Measurements from ENCODE around the gene STRIP2. TPM values are rescaled to one million over a fixed set of nuclear protein-coding genes. Genes with fewer than 3 reads are reported as not detected.

STRIP2 gene
- total RNA-seq, 1 donor from 2014 or later: 9.1 TPM

GRCh38 chr7:129431911-129432643, 2.2 kb upstream of the STRIP2 start:
- TF ChIP-seq CTCF (IDR thresholded peaks at IDR 0.05; ENCODE audit: unreplicated experiment): no peak
- H3K36me3 Mint-ChIP-seq (ENCODE audit: low read depth, unreplicated experiment): peaks cover 10% of the 10 kb centered on the region
- no peak overlapping the region for H3K4me3 Mint-ChIP-seq (ENCODE audit: unreplicated experiment)
- H3K27ac Mint-ChIP-seq (ENCODE audit: unreplicated experiment): no peak overlapping the region
- DNase-seq (ENCODE audit: low spot score): no peak
- peaks cover 5% of the 10 kb centered on the region for H3K27me3 Mint-ChIP-seq (ENCODE audit: unreplicated experiment)
- peaks cover 21% of the 10 kb centered on the region for H3K4me1 Mint-ChIP-seq (ENCODE audit: unreplicated experiment)
- H3K9me3 Mint-ChIP-seq (ENCODE audit: unreplicated experiment): no peaks in the 10 kb centered on the region

GRCh38 chr7:129434675-129435318, 565 bp downstream of the STRIP2 start:
- Mint-ChIP-seq H3K27ac (ENCODE audit: unreplicated experiment) (peak overlapping the region; percentile 49), H3K27me3 (ENCODE audit: unreplicated experiment) (peaks cover 5% of the 10 kb centered on the region), H3K36me3 (ENCODE audit: low read depth, unreplicated experiment) (peaks cover 5% of the 10 kb centered on the region), H3K4me1 (ENCODE audit: unreplicated experiment) (peaks cover 14% of the 10 kb centered on the region), H3K9me3 (ENCODE audit: unreplicated experiment) (no peaks in the 10 kb centered on the region), H3K4me3 (ENCODE audit: unreplicated experiment) (peak overlapping the region; percentile 93)
- peak; percentile 43 for DNase-seq (ENCODE audit: low spot score)
- TF ChIP-seq CTCF (IDR thresholded peaks at IDR 0.05; ENCODE audit: unreplicated experiment): no peak

GRCh38 chr7:129435414-129435829, 1.2 kb downstream of the STRIP2 start:
- peak overlapping the region; percentile 49 for H3K27ac Mint-ChIP-seq (ENCODE audit: unreplicated experiment)
- TF ChIP-seq CTCF (IDR thresholded peaks at IDR 0.05; ENCODE audit: unreplicated experiment): no peak

GRCh38 chr7:129436335-129436923, 2.2 kb downstream of the STRIP2 start:
- Mint-ChIP-seq H3K4me1 (ENCODE audit: unreplicated experiment) (peaks cover 20% of the 10 kb centered on the region), H3K9me3 (ENCODE audit: unreplicated experiment) (no peaks in the 10 kb centered on the region), H3K36me3 (ENCODE audit: low read depth, unreplicated experiment) (peaks cover 5% of the 10 kb centered on the region), H3K27me3 (ENCODE audit: unreplicated experiment) (peaks cover 5% of the 10 kb centered on the region), H3K27ac (ENCODE audit: unreplicated experiment) (no peak overlapping the region), H3K4me3 (ENCODE audit: unreplicated experiment) (no peak overlapping the region)
- DNase-seq (ENCODE audit: low spot score): no peak
- TF ChIP-seq CTCF (IDR thresholded peaks at IDR 0.05; ENCODE audit: unreplicated experiment): no peak

More at GRCh38 chr7:129435414-129435829, 1.2 kb downstream of the STRIP2 start:
- Mint-ChIP-seq H3K4me3 (ENCODE audit: unreplicated experiment) (peak overlapping the region; percentile 93), H3K4me1 (ENCODE audit: unreplicated experiment) (peaks cover 20% of the 10 kb centered on the region), H3K36me3 (ENCODE audit: low read depth, unreplicated experiment) (peaks cover 5% of the 10 kb centered on the region), H3K9me3 (ENCODE audit: unreplicated experiment) (no peaks in the 10 kb centered on the region), H3K27me3 (ENCODE audit: unreplicated experiment) (peaks cover 5% of the 10 kb centered on the region)
- DNase-seq (ENCODE audit: low spot score): no peak
